Panc1 (cell line): ENCODE data around the gene SPTBN4. TPM values are rescaled to one million over a fixed set of nuclear protein-coding genes. Genes with fewer than 3 reads are reported as not detected.
"Not testable (repeated sequence)": the region's sequence is repeated elsewhere in the genome, so short reads cannot be mapped to it uniquely, and the experiment has no call there.

Experiments used
- ATAC-seq: fragments of 200-7000 bp; cut with Tn5 transposase; 2 replicates; pipeline ENCODE4 v1.9.1; 2020; ENCODE audit warnings: mild to moderate bottlenecking, moderate library complexity
- BruUV-seq: library from RNA; stranded (reverse); fragments of 400-500 nt; replicated peaks from 2 replicates; lab custom pipeline; 2021; lab: Mats Ljungman, UMichigan
- CTCF ChIA-PET: fragments of 300-600 bp; sonication (Branson Sonifier 250); formaldehyde crosslinking; loops from one replicate; lab custom pipeline; 2022; ENCODE audit warnings: antibody characterized with exemption; lab: Charles Lee
- POLR2A ChIA-PET: fragments of 300-600 bp; sonication (Branson Sonifier 250); formaldehyde crosslinking; loops from one replicate; lab custom pipeline; 2022; ENCODE audit warnings: antibody characterized with exemption; lab: Charles Lee
- DNase-seq: peaks from one replicate; pipeline ENCODE4 v3.0.0-alpha.2; 2010; ENCODE audit warnings: low read depth, low spot score
- H3K27ac ChIP-seq: 2 replicates; pipeline ENCODE4 v1.5.1; 2011; ENCODE audit warnings: mild to moderate bottlenecking, low read length, inconsistent platforms
- H3K27me3 ChIP-seq: fragments of 200-500 bp; sonication (Bioruptor generic); 2 replicates; pipeline ENCODE4 v1.6.0; 2014; ENCODE audit warnings: low read length, inconsistent platforms; ENCODE audit not compliant: control insufficient read depth, insufficient read depth
- H3K36me3 ChIP-seq: fragments of 200-500 bp; sonication (Bioruptor generic); 2 replicates; pipeline ENCODE4 v1.5.1; 2014; ENCODE audit warnings: inconsistent platforms, mild to moderate bottlenecking, low read length, moderate library complexity; ENCODE audit not compliant: control insufficient read depth, insufficient read depth
- H3K4me1 ChIP-seq: 2 replicates; pipeline ENCODE4 v1.5.1; 2011; ENCODE audit warnings: inconsistent platforms, mild to moderate bottlenecking, low read length, moderate library complexity; ENCODE audit not compliant: control insufficient read depth, insufficient read depth
- H3K4me3 ChIP-seq, 2 experiments: 2 replicates each; pipeline ENCODE4 v1.5.1; 2011 to 2012; ENCODE audit warnings: low read depth in 2 of 2, low read length in 2 of 2, mild to moderate bottlenecking in 2 of 2, inconsistent platforms in 1 of 2, moderate library complexity in 1 of 2
- H3K9me3 ChIP-seq: fragments of 200-500 bp; sonication (Bioruptor generic); 2 replicates; pipeline ENCODE4 v1.5.1; 2014; ENCODE audit warnings: low read depth, mild to moderate bottlenecking, inconsistent platforms, low read length, moderate library complexity; ENCODE audit not compliant: control insufficient read depth, insufficient read depth
- CTCF ChIP-seq: fragments of 450-650 bp; IDR thresholded peaks from 2 replicates; pipeline ENCODE4 v1.5.1; 2017; ENCODE audit warnings: mild to moderate bottlenecking
- POLR2AphosphoS5 ChIP-seq: IDR thresholded peaks from 2 replicates; pipeline ENCODE4 v1.6.1; 2012; ENCODE audit warnings: mild to moderate bottlenecking, low read depth, low read length, moderate library complexity
- REST ChIP-seq, 2 experiments: IDR thresholded peaks; 2 replicates each; pipeline ENCODE4 v1.6.1; 2011 to 2012; ENCODE audit warnings: low read depth in 2 of 2, control low read depth in 1 of 2, low read length in 1 of 2, mild to moderate bottlenecking in 1 of 2, moderate library complexity in 1 of 2; ENCODE audit not compliant: insufficient read depth in 1 of 2
- SIN3A ChIP-seq: IDR thresholded peaks from 2 replicates; pipeline ENCODE4 v1.6.1; 2012; ENCODE audit warnings: low read depth, mild to moderate bottlenecking, low read length, moderate library complexity, borderline replicate concordance; ENCODE audit not compliant: insufficient read depth
- TCF7L2 ChIP-seq: IDR thresholded peaks from 2 replicates; pipeline ENCODE4 v1.6.1; 2011; ENCODE audit warnings: mild to moderate bottlenecking, low read depth, low read length, inconsistent platforms
- in situ Hi-C: cut with HindIII; loops from 2 replicates; pipeline ENCODE4 v1.10.0; 2016; ENCODE audit warnings: low sequenced_read_pairs, low pct_unique_long_range_greater_than_20kb
- intact Hi-C: fragments of 100-400 bp; cut with micrococcal nuclease; formaldehyde crosslinking; loops from one replicate; pipeline ENCODE4 v1.10.0; 2022; ENCODE audit not compliant: unreplicated experiment
- total RNA-seq: library from RNA; stranded (reverse); gene quantifications from one replicate; pipeline ENCODE4 v1.2.1, GENCODE V29; 2021; ENCODE audit not compliant: unreplicated experiment

SPTBN4 gene
- total RNA-seq, 1 experiment from 2014 or later, result 1.2 TPM

- TF ChIP-seq REST (IDR thresholded peaks at IDR 0.05; ENCODE audit: insufficient read depth in 1 of 2, low read depth in 2 of 2, low read length in 1 of 2), result no peak
- TF ChIP-seq SIN3A, result no peak
- TF ChIP-seq CTCF, result no peak
- no peak for TF ChIP-seq TCF7L2
- no peak for TF ChIP-seq POLR2AphosphoS5
- Histone ChIP-seq H3K27me3 (no peaks in the 10 kb centered on the region), H3K36me3 (no peaks in the 10 kb centered on the region), H3K4me3 (no peak overlapping the region), H3K4me1 (no peaks in the 10 kb centered on the region), H3K9me3 (no peaks in the 10 kb centered on the region), H3K27ac (no peak overlapping the region)
- ATAC-seq (no peak), DNase-seq (no peak)
- intact Hi-C loops (no loop called here), in situ Hi-C loops (no loop called here)
- POLR2A ChIA-PET, result interaction anchor here (0.6 to 0.7 kb wide), 2 partner anchors 19 to 50 kb away, joined by 3 read pairs; no protein-coding TSS in a partner anchor
- no TSS peak for BruUV-seq
- CTCF ChIA-PET, result interaction anchor here (0.5 to 2.0 kb wide), 2 partner anchors 11 to 96 kb away, joined by 3 to 5 read pairs; no protein-coding TSS in a partner anchor
Observed at GRCh38 chr19:40543029-40543597, 76.3 kb downstream of the SPTBN4 start.

GRCh38 chr19:40546153-40546841, 79.5 kb downstream of the SPTBN4 start:
- H3K9me3 ChIP-seq, in situ Hi-C loops, ATAC-seq, H3K36me3 ChIP-seq, DNase-seq, BruUV-seq, H3K4me3 ChIP-seq, CTCF ChIA-PET, H3K4me1 ChIP-seq, H3K27me3 ChIP-seq, H3K27ac ChIP-seq: not testable (repeated sequence)
- intact Hi-C loops, result loop anchor here (5.0 kb wide), 1 partner anchor 51 kb away; no protein-coding TSS in a partner anchor
- POLR2A ChIA-PET, result interaction anchor here (0.6 kb wide), 2 partner anchors 25 to 1776 kb away, joined by 3 read pairs; no protein-coding TSS in a partner anchor

- H3K4me1 ChIP-seq, H3K27ac ChIP-seq, POLR2A ChIA-PET, H3K27me3 ChIP-seq, H3K36me3 ChIP-seq, ATAC-seq, H3K4me3 ChIP-seq, in situ Hi-C loops, BruUV-seq, H3K9me3 ChIP-seq, DNase-seq, CTCF ChIA-PET: not testable (repeated sequence)
- intact Hi-C loops, result loop anchor here (5.0 kb wide), 1 partner anchor 50 kb away; no protein-coding TSS in a partner anchor
Observed at GRCh38 chr19:40547190-40547589, 80.4 kb downstream of the SPTBN4 start.
